Retinal pigment epithelial cell (primary cell): Measurements from ENCODE around the gene ARPC3.
A peak's percentile ranks its signal among the peaks of the same experiment; 100 is the strongest.
"Not testable (repeated sequence)": the region's sequence is repeated elsewhere in the genome, so short reads cannot be mapped to it uniquely, and the experiment has no call there.

Source experiments
- DNase-seq: peaks from one replicate; pipeline ENCODE4 v3.0.0-alpha.2; 2010; ENCODE audit warnings: low read depth
- H3K4me3 ChIP-seq: 2 replicates; pipeline ENCODE4 v1.5.1; 2011; ENCODE audit warnings: mild to moderate bottlenecking, low read length, control low read depth, moderate library complexity
- TF ChIP-seq, protein P1 (sequence below): conservative IDR thresholded peaks from 2 replicates; pipeline ENCODE4 v1.5.1; 2011; ENCODE audit warnings: low read depth, low read length, control low read depth, inconsistent platforms

The ARPC3 gene

DNA sequence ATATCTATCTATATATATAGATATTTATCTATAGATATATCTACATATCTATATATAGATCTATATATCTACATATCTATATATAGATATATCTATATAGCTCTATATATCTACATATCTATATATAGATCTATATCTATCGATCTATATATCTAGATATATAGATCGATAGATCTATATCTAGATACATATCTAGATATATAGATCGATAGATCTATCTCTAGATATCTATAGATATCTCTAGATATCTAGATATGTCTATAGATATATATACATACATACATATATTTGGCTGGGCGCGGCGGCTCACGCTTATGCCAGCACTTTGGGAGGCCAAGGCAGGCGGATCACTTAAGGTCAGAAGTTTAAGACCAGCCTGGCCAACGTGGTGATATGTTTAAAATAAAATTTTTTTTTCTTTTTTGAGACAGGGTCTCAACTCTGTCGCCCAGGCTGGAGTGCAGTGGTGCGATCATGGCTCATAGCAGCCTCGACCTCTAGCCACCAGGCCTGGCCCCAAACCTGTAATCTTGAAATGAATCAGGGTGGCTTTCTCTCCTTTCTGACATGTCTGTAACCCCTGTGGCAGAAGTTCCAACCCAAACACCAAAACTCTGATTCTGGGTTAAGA is 18.1 kb downstream of the ARPC3 start:
- peak overlapping the region; percentile 40 for H3K4me3 ChIP-seq
- TF ChIP-seq, protein P1, sequence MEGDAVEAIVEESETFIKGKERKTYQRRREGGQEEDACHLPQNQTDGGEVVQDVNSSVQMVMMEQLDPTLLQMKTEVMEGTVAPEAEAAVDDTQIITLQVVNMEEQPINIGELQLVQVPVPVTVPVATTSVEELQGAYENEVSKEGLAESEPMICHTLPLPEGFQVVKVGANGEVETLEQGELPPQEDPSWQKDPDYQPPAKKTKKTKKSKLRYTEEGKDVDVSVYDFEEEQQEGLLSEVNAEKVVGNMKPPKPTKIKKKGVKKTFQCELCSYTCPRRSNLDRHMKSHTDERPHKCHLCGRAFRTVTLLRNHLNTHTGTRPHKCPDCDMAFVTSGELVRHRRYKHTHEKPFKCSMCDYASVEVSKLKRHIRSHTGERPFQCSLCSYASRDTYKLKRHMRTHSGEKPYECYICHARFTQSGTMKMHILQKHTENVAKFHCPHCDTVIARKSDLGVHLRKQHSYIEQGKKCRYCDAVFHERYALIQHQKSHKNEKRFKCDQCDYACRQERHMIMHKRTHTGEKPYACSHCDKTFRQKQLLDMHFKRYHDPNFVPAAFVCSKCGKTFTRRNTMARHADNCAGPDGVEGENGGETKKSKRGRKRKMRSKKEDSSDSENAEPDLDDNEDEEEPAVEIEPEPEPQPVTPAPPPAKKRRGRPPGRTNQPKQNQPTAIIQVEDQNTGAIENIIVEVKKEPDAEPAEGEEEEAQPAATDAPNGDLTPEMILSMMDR, result no peak
- no peak for DNase-seq

DNA sequence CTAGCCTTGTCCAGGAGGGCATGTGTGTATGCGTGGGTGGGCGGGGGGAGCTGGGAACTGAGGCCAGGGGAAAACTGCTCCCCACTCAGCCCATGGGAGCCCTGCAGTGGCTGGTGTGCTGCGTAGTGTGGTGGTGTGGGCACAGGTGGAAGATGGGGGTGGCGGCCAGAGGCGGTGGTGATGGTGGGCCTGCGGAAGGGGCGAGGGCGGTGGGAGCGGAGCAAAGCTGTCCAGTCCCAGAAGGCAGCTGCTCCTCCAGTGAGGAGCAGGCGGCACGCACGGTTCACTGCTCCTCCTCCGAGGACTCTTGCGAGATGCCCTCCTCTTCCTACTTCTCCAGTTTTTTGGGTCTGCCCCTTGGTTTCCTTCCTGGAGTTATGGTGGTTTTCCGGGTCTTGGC is 20.5 kb downstream of the ARPC3 start:
- H3K4me3 ChIP-seq, DNase-seq: not testable (repeated sequence)

DNA sequence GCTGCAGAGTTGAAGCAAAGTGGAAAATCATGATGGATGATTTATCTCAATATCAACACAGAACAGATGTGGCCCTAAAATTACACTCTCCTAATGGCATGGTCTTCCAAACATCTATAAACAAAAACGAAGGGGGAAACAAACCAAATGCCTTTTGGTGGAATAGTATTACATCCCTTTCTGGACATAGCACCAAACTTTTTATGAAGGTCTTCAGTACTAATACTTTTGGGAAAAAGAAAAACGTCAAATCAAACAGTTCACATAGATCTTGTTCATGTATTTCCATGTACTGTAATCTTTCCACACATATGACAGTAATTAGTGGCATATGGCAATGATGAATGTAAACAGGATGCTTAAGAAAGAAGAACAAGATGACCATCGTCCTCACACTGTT is 23.7 kb downstream of the ARPC3 start:
- H3K4me3 ChIP-seq, result no peak overlapping the region
- TF ChIP-seq, protein P1, result no peak
- DNase-seq, result no peak

DNA sequence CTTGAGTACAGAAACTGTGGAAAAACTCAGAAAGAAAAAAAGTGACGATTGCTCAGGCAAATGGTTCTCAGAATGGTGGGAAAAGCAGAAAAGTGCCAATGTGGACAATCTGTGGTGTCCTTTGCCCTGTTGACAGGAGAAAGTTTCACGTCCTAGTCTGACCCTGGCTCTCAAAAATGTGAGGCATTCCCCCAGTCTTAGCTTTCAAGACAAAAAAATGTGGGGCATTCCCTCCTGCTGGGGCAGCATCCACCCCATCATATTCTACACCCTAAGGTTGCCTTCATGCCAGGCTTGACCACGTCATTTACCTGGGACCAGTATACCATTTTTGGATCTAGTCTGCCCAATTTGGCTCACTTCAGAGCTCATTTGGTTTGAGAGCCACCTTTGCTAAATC is 25.9 kb downstream of the ARPC3 start:
- H3K4me3 ChIP-seq, result no peak overlapping the region
- TF ChIP-seq, protein P1, result no peak
- DNase-seq, result no peak

DNA sequence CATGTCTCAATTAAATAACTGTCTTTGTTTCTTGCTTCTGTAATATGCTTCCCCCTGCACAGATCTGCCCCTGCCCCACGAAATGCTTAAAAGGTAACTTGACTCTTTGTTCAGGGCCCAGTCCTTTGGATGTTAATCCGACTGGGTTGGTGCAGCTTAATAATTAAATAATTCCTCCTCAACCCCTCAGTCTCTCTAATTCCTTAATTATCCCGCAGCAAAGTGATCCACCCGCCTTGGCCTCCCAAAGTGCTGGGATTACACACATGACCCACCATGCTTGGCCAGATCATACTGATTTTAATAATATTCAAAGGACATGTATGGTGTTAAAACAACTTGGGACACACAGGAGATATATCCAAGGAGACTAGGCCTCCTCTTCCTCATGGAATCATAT is 28.4 kb downstream of the ARPC3 start:
- TF ChIP-seq, protein P1, result no peak
- no peak for DNase-seq
- H3K4me3 ChIP-seq, result no peak overlapping the region

DNA sequence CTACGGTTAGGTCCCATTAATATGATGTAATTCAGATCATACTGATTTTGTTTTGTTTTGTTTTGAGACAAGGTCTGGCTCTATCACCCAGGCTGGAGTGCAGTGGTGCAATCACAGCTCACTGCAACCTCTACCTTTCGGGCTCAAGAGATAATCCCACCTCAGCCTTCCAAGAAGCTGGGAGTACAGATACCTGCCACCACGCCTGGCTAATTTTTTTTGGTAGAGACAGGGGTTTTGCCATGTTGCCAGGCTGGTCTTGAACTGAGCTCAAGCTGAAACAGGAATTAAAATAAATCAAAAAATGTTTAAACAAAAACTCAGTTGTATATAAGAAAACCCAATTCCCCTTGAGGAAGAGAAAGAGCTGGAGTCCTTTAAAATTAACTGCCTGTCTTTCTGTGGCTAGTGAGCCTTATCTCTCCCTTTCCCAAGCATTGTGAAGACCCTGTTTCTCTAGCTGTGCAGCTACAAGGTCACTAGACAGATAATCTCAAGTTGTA is 28.9 kb downstream of the ARPC3 start:
- no peak overlapping the region for H3K4me3 ChIP-seq
- TF ChIP-seq, protein P1, result no peak
- no peak for DNase-seq

DNA sequence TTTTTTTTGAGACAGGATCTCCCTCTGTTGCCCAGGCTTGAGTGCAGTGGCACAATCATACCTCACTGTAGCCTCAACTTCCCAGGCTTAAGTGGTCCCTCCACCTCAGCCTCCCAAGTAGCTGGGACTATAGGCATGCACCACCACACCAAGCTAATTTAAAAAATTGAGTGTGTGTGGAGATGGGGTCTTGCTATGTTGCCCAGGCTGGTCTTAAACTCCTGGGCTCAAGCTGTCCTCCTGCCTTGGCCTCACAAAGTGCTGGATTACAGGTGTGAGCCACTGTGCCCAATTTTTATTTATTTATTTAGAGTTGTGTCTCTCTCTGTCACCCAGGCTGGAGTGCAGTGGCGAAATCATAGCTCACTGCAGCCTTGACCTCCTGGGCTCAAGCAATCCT is 29.5 kb downstream of the ARPC3 start:
- DNase-seq, H3K4me3 ChIP-seq: not testable (repeated sequence)

DNA sequence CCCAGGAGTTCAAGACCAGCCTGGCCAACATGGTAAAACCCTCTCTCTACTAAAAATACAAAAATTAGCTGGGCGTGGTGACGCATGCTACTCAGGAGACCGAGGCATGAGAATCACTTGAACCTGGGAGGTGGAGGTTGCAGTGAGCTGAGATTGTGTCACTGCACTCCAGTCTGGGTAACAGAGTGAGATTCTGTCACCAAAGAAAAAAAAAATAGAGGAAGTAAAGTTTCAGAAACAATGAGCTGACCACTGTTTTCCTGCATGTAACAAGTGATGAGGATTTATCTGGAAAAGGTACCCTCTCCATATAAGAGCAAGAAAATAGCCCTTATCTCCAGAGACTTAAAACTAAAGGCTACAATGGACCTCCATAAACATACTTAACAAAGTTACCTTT is 33.0 kb downstream of the ARPC3 start:
- DNase-seq, result not testable (repeated sequence)

DNA sequence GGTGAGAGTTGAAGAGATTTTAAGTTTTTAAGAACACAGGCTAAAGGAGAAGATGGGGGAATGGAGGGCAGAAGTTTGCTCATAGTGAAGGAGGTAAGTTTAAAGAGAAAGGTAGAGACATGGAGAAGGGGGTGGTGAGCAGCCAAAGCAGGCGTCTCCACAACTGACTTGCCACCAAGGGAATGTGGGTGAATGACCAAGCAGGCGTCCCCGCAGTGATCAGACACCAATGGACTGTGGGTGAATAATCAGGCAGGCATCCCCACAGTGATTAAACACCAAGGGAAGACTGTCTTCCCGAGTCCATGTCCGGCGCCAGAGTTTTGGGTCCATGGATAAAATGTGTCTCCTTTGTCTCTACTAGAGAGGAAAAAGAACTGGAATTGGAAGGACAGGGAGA is 40.1 kb downstream of the ARPC3 start:
- DNase-seq, result not testable (repeated sequence)

More for the DNA sequence above, 33.0 kb downstream of the ARPC3 start:
- not testable (repeated sequence) for H3K4me3 ChIP-seq

DNA sequence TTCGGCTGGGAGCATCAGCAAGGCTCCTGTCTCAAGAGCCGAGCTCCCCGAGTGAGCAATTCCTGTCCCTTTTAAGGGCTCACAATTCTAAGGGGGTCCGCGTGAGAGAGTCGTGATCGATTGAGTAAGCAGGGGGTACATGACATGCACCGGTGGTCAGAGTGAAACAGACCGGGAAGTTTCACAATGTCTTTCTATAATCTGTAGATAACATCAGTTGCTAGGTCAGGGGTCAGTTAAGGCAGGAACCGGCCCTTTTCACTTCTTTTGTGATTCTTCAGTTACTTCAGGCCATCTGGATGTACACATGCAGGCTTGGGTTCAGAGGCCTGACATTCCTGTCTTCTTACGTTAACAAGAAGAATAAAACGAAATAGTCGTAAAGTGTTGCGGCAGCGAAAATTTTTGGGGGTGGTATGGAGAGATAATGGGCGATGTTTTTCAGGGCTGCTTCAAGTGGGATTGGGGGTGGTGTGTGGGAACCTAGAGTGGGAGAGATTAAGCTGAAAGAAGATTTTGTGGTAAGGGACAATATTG is 44.9 kb downstream of the ARPC3 start:
- not testable (repeated sequence) for DNase-seq, H3K4me3 ChIP-seq

More for the DNA sequence above, 40.1 kb downstream of the ARPC3 start:
- H3K4me3 ChIP-seq, result not testable (repeated sequence)
